Measurements from ENCODE around the gene CRIP3. TPM values are rescaled to one million over a fixed set of nuclear protein-coding genes. Genes with fewer than 3 reads are reported as not detected.

Gene CRIP3
- total RNA-seq, 1 donor from 2014 or later, result 1.1 TPM

DNA sequence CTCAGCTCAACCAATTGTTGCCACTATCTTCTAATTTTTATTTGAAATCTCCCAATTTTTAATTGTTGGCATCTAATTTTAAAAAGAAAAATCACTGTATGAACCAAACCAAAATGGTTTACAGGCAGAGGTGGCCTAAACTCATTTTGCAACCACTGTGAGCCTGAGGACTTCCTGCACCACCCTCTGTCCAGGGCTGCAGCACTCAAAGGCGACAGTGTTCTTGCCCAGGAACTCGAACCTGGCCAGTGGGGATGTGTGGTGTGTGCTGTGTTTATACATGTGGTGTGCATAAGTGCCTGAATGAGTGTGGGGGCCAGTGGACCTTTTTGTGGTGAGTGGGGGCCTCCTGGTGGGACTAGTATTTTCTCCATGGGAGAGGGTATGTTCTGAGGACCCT lies 34.9 kb downstream of the CRIP3 start:
- DNase-seq, result no peak

DNA sequence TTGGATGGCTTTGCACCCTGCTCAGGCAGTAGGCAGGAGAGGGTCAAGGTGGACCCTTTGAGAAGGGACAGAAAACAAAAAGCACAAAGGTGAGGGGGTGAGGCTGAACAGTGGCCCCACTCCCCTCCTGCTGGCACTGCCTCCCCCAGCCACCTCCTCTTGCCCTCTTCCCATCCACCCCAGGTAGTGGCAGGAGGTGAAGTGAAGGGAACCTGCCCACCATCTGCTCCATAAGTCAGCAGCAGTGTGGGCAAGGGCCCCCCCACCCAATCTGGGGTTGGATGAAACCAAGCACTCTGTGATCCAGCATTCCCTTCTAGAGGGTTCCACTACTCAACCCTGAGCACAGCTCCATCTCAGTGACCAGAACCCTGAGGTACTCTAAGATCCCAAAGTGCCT lies 36.7 kb downstream of the CRIP3 start:
- no peak for DNase-seq

DNA sequence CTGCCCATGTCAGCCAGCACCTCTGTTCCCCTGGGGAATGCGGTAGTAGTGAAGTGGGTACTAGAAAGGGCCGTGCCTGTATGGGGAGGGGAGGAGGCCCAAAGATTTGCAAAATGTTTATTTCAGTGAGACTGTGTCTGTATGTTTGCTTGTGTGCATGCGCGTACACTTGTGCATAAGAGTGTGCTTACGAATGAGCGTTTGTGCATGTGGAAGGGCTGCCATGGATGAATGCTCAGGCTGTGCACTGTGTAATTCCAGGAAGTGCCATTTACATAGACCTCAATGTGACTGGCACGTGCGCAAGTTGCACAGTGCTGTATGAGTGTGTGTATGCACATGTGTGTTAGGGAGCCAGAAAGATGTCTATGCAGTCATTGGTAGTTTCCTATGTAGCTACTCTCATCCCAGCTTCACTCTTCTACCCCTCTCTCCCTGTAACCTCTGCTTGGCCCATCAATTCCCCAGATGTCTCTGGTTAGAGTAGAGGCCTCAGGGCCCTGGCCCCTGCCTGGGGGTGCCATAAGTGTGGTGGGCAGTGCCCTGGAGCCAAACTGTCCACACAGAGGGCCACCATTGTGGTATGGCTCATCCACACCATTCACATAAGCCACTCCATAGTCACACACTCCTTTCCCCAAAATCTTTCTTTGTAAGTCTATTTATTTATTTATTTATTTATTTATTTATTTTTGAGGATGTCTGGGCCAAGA lies 37.4 kb downstream of the CRIP3 start:
- no peak for DNase-seq

DNA sequence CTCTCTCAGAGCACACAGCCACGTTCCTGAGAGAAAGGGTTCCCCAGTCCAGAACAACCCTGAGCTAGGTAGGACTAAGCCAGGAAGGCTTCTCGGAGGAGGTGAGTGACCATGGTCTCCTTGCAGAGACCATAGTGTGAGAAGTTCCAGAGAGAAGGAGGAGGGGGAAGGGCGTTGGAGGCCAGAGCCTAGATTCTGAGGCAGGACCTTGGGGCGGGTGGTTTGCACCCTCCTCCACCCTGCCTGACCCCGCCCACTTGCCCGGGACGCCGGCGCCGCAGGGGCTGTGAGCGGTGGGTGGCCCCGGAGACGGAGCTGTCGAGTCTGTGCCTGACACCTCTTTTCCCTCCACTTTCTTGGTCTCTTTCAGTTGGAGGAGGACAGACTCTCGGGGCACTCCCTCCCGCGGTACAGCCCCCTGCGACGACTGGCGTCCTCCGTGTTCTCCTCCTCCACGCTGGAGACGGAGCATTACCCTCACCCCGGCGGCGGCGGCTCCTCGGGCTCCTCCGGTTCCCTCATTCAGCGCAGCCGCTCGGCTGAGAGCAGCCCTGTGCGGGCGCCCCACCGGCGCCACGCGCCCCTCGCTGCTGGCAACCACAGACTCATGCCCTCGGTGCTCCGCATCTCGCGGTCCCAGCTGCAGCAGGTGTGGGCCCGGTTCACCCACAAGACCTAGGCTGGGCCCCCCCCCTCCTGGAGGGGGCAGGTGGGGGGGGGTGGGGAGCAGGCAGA lies 39.2 kb downstream of the CRIP3 start:
- DNase-seq, result no peak

DNA sequence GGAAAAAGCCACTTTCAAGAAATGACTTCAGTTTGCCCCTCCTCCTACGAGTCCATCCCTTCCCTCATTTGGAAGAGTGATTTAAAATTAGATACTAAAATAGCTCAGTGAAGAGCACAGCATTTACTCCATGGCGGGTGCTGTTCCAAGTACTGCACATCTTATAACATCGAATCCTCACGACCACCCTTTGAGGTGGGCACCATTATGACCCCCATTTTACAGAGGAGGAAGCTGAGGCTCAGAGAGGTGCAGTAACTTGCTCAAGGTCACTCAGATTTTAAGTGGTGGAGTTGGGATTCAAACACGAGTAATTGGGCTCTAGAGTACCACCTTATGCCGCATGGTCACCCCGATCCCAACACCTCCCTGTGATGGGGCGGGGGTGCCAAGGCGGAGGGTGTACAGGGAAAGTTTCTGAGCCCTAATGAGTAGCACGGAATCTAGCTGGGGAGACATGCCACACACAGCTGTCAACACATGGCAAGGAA lies 39.8 kb downstream of the CRIP3 start:
- no peak for DNase-seq

DNA sequence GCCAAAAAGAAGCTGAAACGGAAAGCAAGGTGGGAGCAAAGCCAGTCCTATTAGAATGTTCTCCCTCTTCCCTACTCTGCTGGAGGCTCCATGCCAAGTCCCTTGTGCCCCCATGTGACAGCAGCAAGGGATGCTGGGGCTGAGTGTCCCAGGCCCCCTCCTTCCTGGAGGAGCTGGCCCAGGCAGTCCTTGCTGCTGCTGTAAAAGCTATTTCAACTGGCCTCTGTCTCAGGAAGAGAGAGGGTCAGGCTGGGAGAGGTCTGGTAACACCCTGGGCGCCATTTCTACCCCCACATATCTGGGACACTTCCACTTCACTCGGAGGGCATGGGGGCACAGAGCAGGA lies 40.3 kb downstream of the CRIP3 start:
- DNase-seq, result no peak

DNA sequence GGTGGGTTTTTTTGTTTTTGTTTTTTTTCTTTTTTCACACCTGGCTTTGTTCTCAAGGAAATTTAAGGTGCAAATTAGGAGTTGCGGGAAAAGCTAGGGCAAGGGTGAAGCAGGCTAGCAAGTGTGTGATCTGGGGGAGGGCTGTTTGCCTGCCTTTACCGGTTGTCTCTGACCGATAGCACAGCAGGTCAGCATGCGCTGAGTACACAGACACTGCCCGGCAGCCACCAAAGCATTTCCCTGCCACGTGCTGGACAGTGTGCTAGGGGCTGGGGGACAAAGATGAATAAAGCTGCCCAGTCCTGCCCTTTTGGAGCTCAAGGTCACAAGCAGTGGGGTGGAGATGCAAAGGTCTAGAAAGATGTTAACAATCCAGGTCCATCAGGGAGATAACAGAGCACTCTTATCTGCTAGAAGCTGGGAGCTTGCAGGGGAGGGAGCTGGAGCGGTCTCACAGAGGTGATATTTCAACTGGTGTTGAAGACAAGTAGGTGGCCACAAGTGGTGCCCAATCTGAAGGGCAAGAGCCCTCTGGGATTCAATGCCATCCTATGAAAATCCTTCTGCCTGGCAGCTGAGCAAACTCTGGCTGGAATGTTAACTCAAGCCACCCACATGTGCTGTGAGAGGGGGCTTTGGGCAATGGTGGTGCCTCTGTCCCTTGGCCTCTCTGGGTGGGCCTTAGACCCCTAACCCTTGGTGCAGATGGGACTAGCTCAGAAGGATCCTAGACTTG lies 40.8 kb downstream of the CRIP3 start:
- no peak for DNase-seq

DNA sequence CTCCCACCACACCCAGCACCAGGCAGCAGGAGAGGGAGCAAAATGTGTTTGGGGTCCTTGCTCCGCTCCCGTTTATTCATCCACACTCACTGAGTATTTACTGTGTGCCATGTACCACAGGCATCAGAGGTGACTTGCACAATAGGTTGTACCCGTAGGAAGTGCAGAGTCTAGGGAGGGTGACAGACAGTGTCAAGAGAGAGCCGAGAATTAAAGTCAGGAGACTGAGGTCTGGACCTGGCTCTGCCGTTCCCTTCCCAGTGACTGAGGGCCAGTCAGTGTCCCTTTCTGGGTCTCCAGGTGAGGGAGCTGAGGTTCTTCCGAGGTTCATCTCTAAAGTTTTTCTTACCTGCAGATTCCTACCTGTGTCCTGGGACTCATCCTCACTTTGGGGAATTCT lies 43.1 kb downstream of the CRIP3 start:
- no peak for DNase-seq

DNA sequence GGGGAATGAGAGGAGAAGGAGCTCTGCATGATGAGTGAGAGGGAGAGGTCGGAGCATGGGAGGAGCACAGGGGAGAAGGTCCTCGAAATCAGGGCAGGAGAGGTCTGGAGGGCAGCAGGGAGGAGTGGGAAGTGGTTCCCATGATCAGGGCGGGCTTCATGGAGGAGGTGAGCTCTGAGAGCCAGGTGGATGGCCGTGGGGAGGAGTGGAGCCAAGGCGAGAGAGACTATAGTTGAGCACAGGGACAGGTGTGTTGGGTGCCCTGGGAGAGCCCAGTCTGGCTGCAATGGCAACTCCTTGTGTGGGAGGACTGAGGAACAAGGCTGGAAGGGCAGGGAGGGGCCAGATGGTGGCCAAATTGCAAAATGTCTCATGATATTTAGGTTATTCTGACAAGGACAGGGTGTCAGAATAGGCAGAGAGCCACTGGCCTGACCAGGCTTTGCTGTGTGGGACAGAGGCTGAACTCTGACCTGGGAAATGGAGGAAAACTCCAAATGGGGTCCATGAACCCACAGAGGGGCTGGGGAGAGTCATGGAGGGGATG lies 44.0 kb downstream of the CRIP3 start:
- DNase-seq, result no peak

DNA sequence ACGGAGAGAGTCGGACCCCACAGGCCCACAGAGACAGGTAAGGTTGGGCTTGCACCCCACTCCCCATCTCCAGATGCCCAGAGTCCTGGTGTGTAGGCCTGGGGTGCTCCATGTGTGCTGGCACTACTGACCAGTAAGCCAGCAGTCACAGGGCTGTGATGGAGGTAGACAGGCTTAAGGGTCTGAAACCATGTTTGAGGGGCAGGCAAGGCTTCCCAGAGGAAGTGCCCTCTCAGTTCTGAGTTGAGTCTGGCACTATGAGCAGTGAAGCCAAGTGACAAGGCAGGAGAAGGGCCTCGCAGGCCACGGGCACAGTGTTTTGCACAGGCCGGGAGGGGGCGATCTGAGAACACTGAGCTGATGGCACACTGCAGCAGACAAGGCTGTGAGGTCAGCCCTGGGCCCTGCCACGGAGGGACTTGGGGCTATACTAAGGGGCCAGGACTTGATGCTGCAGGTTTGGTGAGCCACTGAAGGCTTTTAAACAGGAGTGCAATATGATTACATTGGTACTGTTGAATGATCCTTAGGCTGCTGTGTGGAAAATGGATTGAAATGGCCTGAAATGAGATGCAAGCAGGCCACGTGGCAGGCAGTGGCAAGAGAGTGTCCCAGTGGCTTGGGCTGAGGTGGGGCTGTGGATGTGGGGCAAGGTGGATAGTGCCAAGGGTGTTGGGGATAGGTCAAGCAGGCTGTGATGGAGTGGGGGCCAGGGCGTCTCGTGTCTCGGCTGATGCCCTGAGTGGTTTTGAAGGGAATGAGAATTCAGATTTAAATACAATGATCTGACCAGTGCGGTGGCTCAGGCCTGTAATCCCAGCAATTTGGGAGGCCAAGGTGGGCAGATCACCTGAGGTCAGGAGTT lies 45.1 kb downstream of the CRIP3 start:
- no peak for DNase-seq

DNA sequence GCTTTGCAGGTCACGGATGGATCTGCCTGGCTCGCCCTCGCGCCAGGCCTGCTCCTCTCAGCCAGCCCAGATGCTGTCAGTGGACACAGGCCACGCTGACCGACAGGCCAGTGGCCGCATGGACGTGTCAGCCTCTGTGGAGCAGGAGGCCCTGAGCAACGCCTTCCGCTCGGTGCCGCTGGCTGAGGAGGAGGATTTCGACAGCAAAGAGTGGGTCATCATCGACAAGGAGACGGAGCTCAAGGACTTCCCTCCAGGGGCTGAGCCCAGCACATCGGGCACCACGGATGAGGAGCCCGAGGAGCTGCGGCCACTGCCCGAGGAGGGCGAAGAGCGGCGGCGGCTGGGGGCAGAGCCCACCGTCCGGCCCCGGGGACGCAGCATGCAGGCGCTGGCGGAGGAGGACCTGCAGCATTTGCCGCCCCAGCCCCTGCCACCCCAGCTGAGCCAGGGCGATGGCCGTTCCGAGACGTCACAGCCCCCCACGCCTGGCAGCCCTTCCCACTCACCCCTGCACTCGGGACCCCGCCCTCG lies 45.8 kb downstream of the CRIP3 start:
- DNase-seq, result no peak

DNA sequence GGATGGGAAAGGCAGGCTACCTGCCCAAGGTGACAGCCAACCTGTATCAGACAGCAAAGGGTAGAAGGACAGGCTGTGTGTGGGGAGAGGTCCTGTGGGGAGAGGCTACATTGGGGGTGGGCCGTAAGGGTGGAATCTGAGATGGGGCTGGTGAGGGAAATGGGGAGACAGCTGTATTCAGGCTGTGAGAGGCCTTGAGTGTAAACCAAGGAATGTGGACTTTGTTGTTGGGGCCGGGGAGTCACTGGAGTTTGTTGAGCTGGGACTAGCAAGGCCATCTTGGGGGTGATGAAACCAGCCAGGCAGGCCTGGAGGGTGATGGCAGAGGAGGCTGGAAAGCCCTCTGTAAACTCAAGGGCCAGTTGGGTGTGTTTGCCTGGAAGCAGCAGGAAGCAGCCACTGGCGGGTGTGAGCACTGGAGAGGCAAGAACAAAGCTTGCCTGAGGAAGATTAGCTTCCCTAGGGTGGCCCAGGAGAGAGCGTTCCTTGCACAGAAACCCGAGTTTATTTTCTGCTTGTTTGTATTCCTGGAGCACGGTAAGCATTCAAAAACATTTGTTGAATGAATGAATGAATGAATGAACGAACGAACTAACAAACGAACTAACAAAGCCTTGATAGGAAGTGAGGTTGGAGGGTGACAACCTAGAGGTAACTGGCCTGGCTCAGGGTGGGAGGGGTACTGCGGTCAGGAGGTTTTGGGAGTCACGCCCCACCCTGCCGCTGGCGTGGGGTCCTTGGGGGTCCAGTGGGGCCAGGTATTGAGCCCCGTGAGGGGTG lies 46.4 kb downstream of the CRIP3 start:
- no peak for DNase-seq

DNA sequence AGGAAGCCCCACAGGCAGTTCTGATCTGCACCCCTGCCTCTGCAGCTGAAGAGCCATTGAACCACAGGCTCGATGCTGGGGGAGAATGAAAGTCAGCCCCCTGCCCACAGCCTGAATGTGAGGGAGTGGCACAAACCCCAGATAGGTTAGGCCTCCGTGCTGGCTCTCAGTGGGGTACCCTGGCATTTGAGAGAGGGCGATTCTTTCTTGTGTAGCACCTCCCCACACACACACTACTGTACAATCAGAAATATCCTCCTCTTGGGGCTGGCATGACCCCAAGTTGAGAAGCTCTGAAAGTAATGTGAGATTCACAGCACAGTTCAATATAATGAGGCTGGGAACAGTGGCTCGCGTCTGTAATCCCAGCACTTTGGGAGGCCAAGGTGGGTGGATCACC lies 47.4 kb downstream of the CRIP3 start:
- DNase-seq, result no peak

DNA sequence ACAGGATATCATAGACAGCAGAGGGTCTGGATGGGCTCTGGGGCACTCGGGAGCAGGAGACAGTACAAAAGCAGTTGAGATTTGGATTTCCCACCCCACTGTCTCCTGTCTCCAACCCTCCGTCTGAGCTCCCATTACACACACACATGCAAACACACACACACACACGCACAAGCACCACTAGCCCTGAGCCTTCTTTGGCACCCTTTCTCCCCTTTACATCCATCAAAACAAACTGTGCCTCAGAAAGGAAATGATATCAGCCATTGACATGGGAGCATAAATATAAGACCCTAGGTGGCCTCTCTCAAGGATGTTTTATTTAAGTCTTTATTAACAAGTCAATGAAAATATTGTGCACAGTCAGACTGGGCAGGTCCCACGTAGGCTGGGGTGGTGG lies 47.8 kb downstream of the CRIP3 start:
- no peak for DNase-seq

DNA sequence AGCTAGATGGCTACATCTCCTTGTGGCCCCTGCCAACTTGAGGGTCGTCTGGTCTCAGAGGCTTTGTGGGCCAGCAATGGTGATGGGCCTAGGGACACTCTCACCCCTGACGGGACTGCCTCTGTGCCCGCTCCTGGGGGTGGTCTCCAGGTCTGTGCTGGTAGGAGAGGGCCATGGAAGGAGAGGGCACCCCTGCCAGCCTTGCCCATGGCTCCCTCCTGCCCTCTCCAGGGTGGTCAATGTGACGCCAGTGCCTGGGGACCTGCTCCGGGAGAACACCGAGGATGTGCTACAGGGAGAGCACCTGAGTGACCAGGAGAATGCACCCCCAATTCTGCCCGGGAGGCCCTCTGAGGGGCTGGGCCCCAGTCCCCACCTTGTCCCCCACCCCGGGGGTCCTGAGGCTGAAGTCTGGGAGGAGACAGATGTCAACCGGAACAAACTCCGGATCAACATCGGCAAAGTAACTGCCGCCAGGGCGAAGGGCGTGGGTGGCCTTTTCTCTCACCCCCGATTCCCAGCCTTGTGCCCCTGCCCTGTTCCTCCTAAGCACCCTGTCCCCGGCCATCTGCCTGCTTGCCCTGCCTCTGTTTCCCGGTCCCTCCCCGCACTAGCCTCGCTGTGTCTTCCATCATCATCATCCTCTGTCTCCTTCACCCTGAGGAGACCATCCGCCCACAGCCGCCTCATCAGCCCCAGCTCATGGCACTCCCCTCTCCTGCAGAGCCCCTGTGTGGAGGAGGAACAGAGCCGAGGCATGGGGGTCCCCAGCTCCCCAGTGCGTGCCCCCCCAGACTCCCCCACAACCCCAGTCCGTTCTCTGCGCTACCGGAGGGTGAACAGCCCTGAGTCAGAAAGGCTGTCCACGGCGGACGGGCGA lies 49.6 kb downstream of the CRIP3 start:
- DNase-seq, result no peak

DNA sequence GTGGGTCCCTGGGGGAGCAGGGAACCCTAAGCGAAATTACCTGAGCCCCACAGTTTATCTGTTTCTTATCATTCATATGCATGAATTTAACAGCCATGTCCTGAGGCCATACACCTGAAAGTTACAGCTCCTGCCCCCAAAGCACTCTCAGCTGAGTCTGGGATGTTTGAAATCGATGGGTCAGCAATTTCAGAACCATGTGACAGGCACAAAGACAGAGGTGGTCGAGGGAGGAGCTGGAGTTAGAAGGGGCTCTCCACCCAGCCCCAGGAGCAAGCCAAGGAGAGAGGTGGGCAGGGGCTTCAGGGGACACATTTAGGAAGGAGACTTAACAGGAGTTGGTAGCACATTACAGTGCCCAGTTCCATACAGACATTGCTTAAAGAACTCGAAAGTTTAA lies 50.4 kb downstream of the CRIP3 start:
- no peak for DNase-seq

DNA sequence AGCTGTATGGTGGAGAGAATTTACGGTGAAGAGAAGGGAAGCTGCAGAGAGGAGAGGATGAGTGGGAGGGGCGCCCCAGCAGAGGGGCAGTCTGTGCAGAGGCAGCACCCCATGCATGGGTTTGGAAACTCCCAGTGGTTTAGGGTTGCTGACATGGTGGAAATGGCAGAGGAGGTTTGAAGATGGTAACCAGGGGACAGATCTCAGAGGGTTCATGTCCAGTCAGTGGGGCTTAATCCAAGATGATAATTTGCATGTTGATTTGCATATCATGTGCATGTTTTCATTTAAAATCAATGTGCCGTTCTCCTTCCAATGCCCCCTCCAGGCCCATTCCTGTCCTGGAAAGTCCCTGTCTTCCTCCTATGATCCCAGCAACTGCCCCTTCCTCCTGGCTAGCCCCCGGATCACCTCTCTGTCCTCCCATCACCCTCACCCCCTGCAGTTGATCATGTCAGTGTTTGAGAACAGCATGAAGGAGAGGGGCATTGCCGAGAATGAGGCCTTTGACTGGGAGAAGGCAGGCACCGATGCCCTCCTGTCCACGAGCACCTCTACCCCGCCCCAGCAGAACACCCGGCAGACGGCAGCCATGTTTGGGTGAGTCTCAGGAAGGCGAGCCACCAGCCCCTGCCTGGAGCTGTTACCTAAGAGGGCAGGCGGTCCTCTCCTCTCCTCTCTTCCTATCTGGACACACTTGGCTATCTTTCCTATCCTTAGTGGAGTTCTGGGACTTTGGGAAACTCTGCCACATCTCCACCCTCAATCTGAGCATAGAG lies 51.1 kb downstream of the CRIP3 start:
- no peak for DNase-seq

DNA sequence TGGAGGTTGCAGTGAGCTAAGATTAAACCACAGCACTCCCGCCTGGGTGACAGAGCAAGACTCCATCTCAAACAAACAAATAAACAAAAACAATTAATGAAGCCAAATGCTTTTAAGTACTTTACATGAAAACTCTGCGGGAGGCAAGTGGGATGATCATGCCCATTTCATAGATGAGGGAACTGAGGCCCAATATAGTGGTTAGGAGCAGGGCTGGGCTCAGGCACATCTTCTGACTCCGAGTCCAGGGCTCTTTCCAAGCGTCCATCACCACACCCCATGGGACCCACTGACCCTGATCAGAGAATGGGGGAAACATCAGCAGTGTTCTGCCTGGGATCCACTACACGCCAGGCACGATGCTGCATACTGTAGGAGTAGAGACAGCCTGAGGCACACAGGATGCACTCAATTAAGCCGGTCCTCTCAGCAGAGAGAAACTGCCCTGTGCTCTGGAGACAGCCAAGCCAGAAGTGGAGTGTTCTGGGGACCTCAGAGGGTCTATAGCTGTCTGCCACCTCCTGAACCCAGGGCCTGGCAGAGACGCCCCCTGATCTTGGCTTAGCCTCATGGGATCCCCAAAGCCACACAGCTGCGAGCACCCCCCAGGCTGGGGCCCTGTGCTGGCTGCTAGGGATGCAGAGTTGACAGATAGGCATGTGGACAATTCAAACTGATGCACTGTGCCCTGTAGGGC lies 51.8 kb downstream of the CRIP3 start:
- DNase-seq, result no peak

Measured in skin of body (tissue), 2 donors.